Skeletal muscle satellite cell (primary cell): ENCODE data around the gene PLOD3.

Experiments used
- H3K27me3 ChIP-seq: 2 replicates; pipeline ENCODE4 v1.7.0; 2013; ENCODE audit warnings: low read length; ENCODE audit not compliant: control insufficient read depth, insufficient read depth
- H3K36me3 ChIP-seq: 2 replicates; pipeline ENCODE4 v1.7.0; 2013; ENCODE audit warnings: mild to moderate bottlenecking, control low read depth, low read length; ENCODE audit not compliant: insufficient read depth
- H3K4me1 ChIP-seq: 2 replicates; pipeline ENCODE4 v1.7.0; 2013; ENCODE audit warnings: low read length; ENCODE audit not compliant: control insufficient read depth, insufficient read depth
- H3K4me2 ChIP-seq: 2 replicates; pipeline ENCODE4 v1.7.0; 2013; ENCODE audit warnings: mild to moderate bottlenecking, low read length
- H3K4me3 ChIP-seq: 2 replicates; pipeline ENCODE4 v1.7.0; 2013; ENCODE audit warnings: low read length
- H3K9ac ChIP-seq: 2 replicates; pipeline ENCODE4 v1.7.0; 2013; ENCODE audit warnings: mild to moderate bottlenecking, low read depth, low read length, moderate library complexity
- H3K9me3 ChIP-seq: replicated peaks from 2 replicates; pipeline ENCODE4 v1.7.0; 2013; ENCODE audit warnings: mild to moderate bottlenecking, control low read depth, low read length

The PLOD3 gene

DNA sequence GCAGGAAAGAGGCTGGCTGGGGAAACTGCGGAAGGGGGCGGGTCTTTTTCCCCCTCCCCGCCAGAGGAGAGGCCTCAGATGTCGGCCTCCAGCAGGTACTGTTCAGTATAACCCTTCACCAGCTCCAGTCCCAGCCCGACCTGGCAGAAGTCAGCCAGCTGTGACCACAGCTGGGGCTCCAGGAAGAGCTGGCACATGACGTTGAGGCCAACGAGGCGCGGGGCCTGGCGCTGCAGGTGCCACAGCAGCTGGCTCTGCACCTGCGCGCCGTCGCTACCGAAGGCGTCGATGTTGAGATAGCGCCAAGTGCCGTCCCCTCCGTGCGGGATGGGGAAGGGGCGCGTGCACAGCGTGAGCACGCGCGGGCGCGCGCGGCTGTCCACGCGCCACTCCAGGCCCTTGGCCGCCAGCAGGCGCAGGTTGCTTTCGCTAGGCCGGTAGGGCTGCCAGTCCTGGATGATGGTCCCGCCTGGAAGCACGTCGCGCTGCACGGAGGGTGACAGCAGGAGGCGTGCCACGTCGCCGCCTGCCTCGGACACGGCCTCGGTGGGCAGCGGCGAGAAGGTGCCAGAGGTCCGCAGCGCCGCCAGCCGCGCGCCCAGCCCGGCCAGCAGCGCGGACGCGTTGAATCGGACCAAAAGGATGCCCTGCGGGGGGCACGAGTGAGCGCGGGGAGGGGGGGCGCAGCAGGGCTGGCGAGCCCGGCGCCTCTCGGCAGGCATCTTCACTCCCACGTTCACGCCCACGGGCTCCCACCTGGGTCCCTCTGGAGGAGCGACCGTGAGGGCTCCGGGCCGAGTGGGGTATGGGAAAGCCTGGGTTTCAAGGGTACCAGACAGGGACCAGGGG, 45.2 kb downstream of the PLOD3 start:
- Histone ChIP-seq H3K36me3 (no peaks in the 10 kb centered on the region), H3K4me1 (peaks cover 56% of the 10 kb centered on the region), H3K9me3 (no peaks in the 10 kb centered on the region), H3K9ac (no peak overlapping the region), H3K4me3 (no peak overlapping the region), H3K4me2 (peak overlapping the region; percentile 87), H3K27me3 (peaks cover 82% of the 10 kb centered on the region)

DNA sequence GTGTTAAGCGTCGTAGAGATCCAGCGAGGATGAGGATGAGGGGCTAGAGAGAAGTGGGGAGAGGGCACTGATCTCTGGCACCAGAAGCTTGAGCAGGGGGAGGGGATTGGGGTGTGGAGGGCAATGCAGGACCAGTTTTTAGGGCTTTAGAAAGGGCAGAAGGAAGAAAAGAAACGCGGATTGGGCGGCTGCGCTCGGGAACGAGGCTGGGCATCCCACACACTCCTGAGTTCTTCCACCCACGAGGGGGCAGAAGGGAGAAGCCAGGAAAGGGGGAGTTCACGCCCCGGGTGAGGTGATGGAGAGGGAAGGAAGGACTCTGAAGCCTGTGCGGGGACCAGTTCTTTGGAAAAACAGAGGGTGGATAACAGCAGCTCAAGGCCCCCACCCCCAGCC, 45.9 kb downstream of the PLOD3 start:
- Histone ChIP-seq H3K4me2 (no peak overlapping the region), H3K9me3 (no peaks in the 10 kb centered on the region), H3K4me3 (no peak overlapping the region), H3K4me1 (peaks cover 62% of the 10 kb centered on the region), H3K9ac (no peak overlapping the region), H3K27me3 (peaks cover 79% of the 10 kb centered on the region), H3K36me3 (no peaks in the 10 kb centered on the region)

DNA sequence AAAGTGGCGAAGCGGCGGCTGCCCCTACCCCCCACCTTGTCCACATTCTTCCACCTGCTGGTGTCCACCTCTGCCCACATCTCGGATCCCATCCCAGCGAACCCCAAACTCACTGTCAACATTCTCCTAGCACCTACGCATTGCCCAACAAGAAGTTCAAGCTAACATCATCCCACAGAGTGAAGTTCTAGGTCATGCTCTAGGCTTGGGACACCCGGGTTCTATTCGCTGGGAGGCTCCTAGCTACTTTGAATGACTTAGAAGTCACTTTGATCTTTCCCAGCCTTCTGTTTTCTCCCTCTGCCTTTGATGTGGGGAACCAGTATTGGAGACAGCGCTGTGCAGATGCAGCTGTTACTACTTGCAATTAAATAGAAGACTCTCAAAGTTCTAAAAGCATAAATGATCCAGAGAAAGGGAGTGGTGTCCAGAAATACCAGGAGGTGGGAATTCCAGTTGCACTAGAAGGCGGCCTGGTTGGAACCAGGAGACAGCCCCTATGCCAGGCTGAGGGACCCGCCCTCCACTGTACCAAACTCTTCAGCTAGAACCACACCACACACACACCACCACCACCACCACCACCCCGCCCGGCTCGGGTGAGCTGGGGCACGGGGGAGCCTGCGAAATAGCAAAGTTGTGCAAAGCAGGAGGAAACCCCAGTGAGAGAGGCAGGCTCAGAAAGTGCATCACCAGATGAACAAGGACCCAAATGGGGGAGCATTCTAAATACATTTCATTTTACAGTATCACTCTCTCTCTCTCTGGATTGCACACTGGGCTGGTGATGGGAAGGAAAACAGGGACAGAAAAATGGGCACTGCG, 46.6 kb downstream of the PLOD3 start:
- H3K27me3 ChIP-seq: peaks cover 79% of the 10 kb centered on the region
- H3K9me3 ChIP-seq: no peaks in the 10 kb centered on the region
- H3K4me1 ChIP-seq: peaks cover 67% of the 10 kb centered on the region
- no peak overlapping the region for H3K4me2 ChIP-seq
- H3K36me3 ChIP-seq: no peaks in the 10 kb centered on the region
- no peak overlapping the region for H3K9ac ChIP-seq
- H3K4me3 ChIP-seq: no peak overlapping the region

DNA sequence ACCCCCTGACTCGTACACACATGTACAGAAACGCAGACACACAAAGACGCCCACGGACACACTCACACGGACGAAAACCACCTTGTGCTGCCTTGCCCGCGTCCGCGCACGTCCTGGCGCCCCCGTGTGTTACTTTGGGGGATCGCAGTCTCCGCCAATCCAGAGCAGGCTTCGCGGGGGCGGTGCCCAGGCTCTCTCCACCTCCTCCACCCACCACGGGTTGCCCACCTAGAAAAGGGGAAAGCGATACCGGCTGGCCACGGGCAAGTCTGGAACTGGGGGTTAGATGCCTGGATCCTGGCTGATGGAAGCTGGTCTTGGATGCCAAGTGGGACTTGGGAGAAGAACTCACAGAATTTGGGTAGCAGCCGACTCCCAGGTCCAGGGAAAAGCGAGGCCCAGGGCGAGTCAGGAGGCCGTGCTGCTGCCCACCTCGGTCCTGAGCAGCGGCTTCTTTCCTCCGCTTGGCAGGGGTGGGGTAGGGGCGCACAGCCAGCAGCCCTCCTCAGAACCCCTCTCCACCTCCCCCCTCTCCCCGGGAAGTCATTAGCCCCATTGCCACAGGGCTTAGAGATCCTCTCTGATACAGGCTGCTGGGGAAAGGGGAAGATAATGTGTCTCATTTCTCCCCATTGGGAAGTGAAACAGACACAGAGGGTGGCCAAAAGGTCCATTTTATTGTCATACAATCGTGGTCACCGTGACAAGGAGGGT, 47.4 kb downstream of the PLOD3 start:
- no peaks in the 10 kb centered on the region for H3K9me3 ChIP-seq
- peaks cover 73% of the 10 kb centered on the region for H3K4me1 ChIP-seq
- no peak overlapping the region for H3K9ac ChIP-seq

DNA sequence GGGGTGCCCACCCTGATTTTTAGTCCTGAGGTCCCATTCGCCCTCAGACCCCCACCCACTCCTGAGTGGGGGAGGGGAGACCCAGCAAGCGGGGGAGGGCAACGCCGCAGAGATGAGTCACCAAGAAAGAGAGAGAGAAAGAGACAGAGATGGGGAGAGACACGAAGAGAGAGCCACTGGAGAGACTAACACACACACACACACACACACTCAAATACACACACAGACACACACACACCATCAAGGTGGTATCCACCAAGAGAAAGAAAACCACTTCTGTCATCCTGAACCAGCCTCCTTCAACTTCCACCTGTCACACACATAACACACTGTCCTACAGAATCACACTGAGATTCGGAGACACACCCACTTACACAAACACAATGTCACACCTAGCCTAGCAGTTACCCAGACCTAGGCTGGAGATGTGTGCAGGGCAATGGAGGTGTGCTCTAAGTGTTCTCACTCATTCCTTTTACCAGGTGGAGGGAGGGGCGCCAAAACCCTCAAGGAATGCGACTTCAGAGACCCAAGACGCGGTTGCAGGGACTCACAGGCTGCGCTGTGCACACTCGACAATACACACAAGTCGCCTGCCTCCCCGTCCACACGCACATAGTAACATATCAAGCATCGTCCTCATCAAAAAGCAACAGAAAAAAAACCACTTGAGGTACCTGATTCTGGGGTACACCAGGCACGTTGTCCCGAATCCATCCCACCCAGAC, 48.1 kb downstream of the PLOD3 start:
- peaks cover 76% of the 10 kb centered on the region for H3K27me3 ChIP-seq
- H3K9me3 ChIP-seq: no peaks in the 10 kb centered on the region
- no peaks in the 10 kb centered on the region for H3K36me3 ChIP-seq
- H3K4me3 ChIP-seq: peak overlapping the region; percentile 27
- H3K4me2 ChIP-seq: peak overlapping the region; percentile 67
- H3K4me1 ChIP-seq: peaks cover 79% of the 10 kb centered on the region
- no peak overlapping the region for H3K9ac ChIP-seq

More for the DNA sequence above, 47.4 kb downstream of the PLOD3 start:
- Histone ChIP-seq H3K4me2 (peak overlapping the region; percentile 67), H3K36me3 (no peaks in the 10 kb centered on the region), H3K27me3 (peaks cover 77% of the 10 kb centered on the region), H3K4me3 (peak overlapping the region; percentile 27)

DNA sequence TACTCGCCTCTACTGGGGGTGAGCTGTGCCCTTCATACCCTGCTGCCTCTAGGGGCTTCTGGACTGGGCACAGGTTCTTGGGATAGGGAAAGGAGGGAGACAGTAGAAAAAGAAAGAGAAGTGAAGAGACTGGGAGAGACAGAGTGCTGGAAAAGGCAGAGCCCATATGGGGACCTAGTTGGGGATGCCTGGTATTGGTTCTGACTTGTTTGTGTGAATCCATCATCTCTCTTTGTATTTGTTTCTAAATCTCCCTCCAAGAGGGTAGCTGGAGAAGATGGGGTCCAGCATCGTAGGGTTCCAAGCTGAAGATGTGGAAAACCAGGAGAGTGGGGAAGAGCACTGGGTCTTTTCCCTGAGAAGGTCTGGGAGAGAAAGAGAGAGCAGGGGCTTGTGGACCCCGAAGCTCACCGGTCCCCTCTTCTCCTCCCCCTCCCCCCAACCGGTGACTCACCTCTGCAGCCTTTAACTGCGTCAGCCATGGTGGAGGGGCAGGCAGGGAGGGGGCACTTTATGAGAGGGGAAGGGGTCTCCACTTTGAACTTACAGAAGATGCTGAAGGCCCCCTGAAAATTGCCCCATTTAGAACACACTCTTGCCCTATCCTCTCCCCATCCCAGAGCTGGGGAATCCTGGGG, 48.9 kb downstream of the PLOD3 start:
- Histone ChIP-seq H3K4me1 (peaks cover 79% of the 10 kb centered on the region), H3K9ac (no peak overlapping the region), H3K9me3 (no peaks in the 10 kb centered on the region), H3K4me3 (no peak overlapping the region), H3K36me3 (no peaks in the 10 kb centered on the region), H3K4me2 (no peak overlapping the region), H3K27me3 (peaks cover 74% of the 10 kb centered on the region)

DNA sequence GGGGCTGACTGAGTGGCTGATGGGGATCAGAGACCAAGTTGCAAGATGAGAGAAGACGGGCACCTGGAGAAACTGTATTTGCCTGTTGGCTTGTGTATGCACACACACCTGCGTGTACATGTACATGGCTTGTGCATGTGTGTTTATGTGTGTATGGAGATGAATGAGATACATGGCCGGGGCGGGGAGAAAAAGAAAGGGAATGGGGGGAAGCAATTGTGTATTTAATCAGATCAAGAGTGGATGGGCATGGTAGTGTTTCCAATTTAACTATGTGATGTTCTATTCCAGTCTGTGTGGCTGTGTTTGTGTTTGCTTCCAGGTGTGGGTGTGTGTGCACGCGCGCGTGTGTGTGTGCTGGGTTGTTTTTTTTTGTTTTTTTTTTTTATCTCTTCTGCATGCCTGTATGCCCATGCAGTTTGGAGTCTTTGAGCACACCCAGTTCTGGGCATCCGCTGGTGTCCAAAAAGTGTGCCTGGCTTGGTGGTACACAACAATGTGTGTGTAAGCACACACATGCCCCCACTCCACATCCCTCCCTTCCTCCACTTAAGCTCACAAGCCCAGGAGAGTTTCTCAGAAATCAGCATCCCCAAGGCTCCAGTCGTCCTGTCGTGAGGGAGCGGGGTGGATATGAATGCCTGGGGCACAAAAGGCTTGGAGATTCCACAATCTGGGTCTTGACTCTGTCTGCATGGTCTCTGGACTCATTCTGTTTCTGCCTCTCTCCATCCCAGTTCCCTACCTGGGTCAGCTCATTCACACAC, 49.6 kb downstream of the PLOD3 start:
- Histone ChIP-seq H3K9me3 (no peaks in the 10 kb centered on the region), H3K4me3 (no peak overlapping the region), H3K4me2 (no peak overlapping the region), H3K27me3 (peaks cover 68% of the 10 kb centered on the region), H3K9ac (no peak overlapping the region), H3K36me3 (no peaks in the 10 kb centered on the region), H3K4me1 (peaks cover 77% of the 10 kb centered on the region)

DNA sequence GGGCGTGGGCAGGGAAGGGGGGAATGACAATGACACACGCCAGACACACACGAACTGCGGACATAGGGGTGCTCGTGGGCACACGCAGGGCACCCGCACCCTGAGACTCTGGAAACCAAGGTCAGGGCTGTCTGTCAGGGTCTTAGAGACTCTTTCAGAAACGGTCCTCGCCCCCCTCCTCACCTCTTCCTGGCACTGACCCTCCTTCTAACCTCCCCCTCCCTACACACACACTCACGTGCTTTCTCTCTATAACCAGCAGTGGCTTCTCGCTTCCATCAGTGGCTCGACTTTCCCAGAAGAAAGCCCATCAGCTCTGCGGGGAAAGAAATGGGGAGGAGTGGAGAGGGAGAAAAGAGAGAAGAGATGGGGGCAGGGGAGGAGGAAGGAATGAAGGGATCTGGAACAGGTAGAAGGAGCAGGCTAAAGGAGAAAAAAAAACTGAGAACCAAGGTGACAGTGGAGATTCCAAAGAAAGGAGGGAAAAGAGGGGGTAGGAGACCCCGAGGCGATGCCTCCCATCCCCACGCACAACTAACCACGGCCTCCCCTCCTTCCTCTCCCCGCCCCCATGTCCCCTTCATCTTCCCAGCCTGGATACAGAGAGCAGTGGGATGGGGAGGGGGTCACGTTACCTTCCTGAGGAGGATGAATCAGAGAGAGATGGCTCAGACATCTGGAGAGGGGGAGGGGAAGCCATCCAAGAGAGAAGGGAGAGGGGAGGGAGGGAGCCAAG, 50.3 kb downstream of the PLOD3 start:
- Histone ChIP-seq H3K4me2 (no peak overlapping the region), H3K27me3 (peaks cover 60% of the 10 kb centered on the region), H3K9me3 (no peaks in the 10 kb centered on the region), H3K4me3 (no peak overlapping the region), H3K36me3 (no peaks in the 10 kb centered on the region), H3K4me1 (peaks cover 77% of the 10 kb centered on the region), H3K9ac (no peak overlapping the region)

DNA sequence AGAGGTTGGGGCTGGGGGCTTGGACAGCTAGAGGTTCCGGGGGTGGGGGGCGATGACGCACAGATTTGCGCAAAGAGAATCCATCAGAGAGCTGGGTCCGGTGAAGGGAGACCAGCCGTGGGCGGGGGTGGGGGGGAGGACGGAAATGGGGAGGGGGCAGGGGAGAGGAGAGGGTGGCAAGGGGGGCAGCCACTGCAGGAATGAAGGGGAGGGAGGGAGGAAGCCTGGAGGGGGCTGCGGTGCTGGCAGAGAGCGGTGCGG, 50.8 kb downstream of the PLOD3 start:
- peaks cover 74% of the 10 kb centered on the region for H3K4me1 ChIP-seq
- H3K4me2 ChIP-seq: no peak overlapping the region
- H3K36me3 ChIP-seq: peaks cover 4% of the 10 kb centered on the region
- no peak overlapping the region for H3K4me3 ChIP-seq
- H3K27me3 ChIP-seq: peaks cover 55% of the 10 kb centered on the region
- no peaks in the 10 kb centered on the region for H3K9me3 ChIP-seq
- no peak overlapping the region for H3K9ac ChIP-seq
